HCT116 (cell line): ENCODE results near the gene CMIP.

Experiments used
- CTCF ChIP-seq, 3 experiments: fragments of 200-600 bp in 1 of 3; sonication (generic) in 1 of 3; IDR thresholded peaks in 2 of 3; conservative IDR thresholded peaks in 1 of 3; 2 replicates each; pipeline ENCODE4 v1.5.1; 2012 to 2017; ENCODE audit warnings: low read depth in 2 of 3, low read length in 2 of 3, antibody characterized with exemption in 1 of 3, borderline replicate concordance in 1 of 3, control low read depth in 1 of 3, mild to moderate bottlenecking in 1 of 3, mixed read lengths in 1 of 3, mixed run types in 1 of 3, moderate library complexity in 1 of 3; ENCODE audit not compliant: insufficient read depth in 1 of 3
- EZH2 ChIP-seq: fragments of 200-600 bp; sonication (generic); IDR thresholded peaks from 2 replicates; pipeline ENCODE4 v1.6.1; 2017; ENCODE audit warnings: antibody characterized with exemption, mixed run types
- JUND ChIP-seq: IDR thresholded peaks from 2 replicates; pipeline ENCODE4 v1.6.1; 2012
- POLR2A ChIP-seq: IDR thresholded peaks from 2 replicates; pipeline ENCODE4 v1.7.0; 2011; ENCODE audit warnings: borderline replicate concordance; ENCODE audit not compliant: insufficient read depth, insufficient read length; ENCODE audit errors: extremely low read depth
- TF ChIP-seq, protein P1 (sequence below): IDR thresholded peaks from 2 replicates; pipeline ENCODE4 v1.6.1; 2012

GRCh38 chr16:81569361-81570034 is 124.9 kb downstream of the CMIP start:
- no peak for TF ChIP-seq POLR2A
- TF ChIP-seq JUND: no peak
- TF ChIP-seq, protein P1, sequence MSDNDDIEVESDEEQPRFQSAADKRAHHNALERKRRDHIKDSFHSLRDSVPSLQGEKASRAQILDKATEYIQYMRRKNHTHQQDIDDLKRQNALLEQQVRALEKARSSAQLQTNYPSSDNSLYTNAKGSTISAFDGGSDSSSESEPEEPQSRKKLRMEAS: no peak
- no peak for TF ChIP-seq EZH2
- no peak for TF ChIP-seq CTCF (IDR thresholded peaks at IDR 0.05 in 2 of 3, conservative IDR thresholded peaks at IDR 0.05 in 1 of 3; ENCODE audit: borderline replicate concordance in 1 of 3, insufficient read depth in 1 of 3, low read depth in 2 of 3, low read length in 2 of 3)
